Stimulated activated CD8-positive, alpha-beta memory T cell treated with anti-CD3 and anti-CD28 coated beads, Interleukin-12 subunit alpha, Interleukin-12 subunit beta, amount 100 ng/mL, for 24 hours (primary cell): ENCODE data around the gene MYMK.

Experiments used
- DNase-seq: peaks from one replicate; pipeline ENCODE4 v3.0.0-alpha.2; 2020; ENCODE audit errors: extremely low read depth

The MYMK gene

DNA sequence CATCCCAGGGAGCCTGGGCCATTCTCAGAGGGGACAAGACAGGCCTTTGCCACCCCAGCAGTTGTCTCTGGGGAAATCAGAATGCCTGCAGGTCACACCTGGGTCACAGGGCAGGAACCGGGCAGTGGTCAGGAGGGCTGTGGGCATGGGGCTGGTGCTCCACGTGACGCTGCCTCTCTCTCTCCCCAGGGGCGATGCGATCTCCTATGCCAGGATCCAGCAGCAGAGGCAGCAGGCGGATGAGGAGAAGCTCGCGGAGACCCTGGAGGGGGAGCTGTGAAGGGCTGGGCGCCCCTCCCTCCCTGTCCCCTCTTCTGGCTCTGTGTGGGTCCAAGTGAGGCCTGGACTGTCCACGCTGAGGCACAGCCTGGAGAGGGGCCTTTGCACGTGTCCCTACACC is 56.4 kb downstream of the MYMK start:
- no peak for DNase-seq

- DNase-seq, result no peak
These were observed 57.7 kb downstream of the MYMK start for GRCh38 chr9:133467101-133467500.

DNA sequence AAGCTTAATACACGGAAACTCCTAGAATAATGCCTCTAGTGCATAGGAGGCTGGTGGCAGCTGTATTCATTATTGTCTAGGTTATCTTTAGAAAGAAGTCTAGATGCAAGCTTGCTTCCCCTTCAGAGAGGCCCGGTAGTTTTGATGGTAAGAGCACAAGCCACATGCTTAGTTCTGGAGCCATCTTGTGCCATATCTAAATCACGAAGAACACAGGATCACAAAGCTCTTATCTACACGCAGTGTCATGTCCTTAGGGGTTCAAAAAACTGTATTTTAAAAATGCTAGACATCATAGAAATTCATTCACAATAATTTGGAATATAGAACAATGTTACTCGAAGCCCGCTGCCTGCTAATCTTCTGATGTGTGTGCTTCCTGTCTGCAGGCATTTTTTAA is 58.8 kb downstream of the MYMK start:
- DNase-seq, result no peak

DNA sequence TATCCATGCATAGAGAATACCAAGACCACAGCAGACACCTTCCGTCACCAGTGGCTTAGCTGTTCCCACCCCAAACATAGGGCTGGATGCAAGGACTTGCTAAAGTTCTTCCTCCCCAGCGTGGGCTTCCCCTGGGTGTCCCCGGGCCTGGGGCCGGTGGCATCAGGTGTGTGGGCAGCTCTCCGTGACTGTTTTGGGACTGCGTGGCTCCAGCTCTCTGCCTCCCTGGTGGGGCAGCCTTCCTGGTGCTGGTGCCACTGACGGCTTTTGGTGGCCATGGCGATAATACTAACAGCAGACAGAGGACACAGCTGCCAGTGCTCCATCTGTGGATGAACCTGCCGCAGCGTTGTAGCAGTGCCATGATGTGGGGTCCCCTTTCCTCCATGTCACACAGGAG is 60.1 kb downstream of the MYMK start:
- DNase-seq, result no peak
